KMS-11 (cell line): ENCODE results near the gene VAC14.

Source experiments
- H2AFZ ChIP-seq: fragments of 200-600 bp; sonication (generic); 2 replicates; pipeline ENCODE4 v1.6.1; 2016; ENCODE audit warnings: antibody characterized with exemption, mixed run types, low read depth
- H3K27ac ChIP-seq: fragments of 200-600 bp; sonication (generic); 2 replicates; pipeline ENCODE4 v1.6.1; 2016; ENCODE audit warnings: mild to moderate bottlenecking, mixed run types
- H3K27me3 ChIP-seq: fragments of 200-600 bp; sonication (generic); 2 replicates; pipeline ENCODE4 v1.6.1; 2017; ENCODE audit warnings: mild to moderate bottlenecking, low read depth, mixed run types, moderate library complexity; ENCODE audit not compliant: insufficient read depth
- H3K36me3 ChIP-seq: fragments of 200-600 bp; sonication (generic); 2 replicates; pipeline ENCODE4 v1.6.1; 2017; ENCODE audit warnings: mild to moderate bottlenecking, mixed run types; ENCODE audit not compliant: insufficient read depth
- H3K4me1 ChIP-seq: fragments of 200-600 bp; sonication (generic); 2 replicates; pipeline ENCODE4 v1.6.1; 2016; ENCODE audit warnings: mild to moderate bottlenecking, low read depth, mixed run types; ENCODE audit not compliant: poor library complexity, severe bottlenecking
- H3K4me2 ChIP-seq: fragments of 200-600 bp; sonication (generic); 2 replicates; pipeline ENCODE4 v1.7.0; 2016; ENCODE audit warnings: mild to moderate bottlenecking, mixed run types
- H3K4me3 ChIP-seq: fragments of 200-600 bp; sonication (generic); IDR thresholded peaks from 2 replicates; pipeline ENCODE4 v1.6.1; 2017; ENCODE audit warnings: low read depth, low read length, mixed read lengths; ENCODE audit not compliant: insufficient read depth
- H3K79me2 ChIP-seq: fragments of 200-600 bp; sonication (generic); 2 replicates; pipeline ENCODE4 v1.6.1; 2016; ENCODE audit warnings: low read depth, mixed run types; ENCODE audit not compliant: insufficient read depth
- H3K9ac ChIP-seq: fragments of 200-600 bp; sonication (generic); 2 replicates; pipeline ENCODE4 v1.6.1; 2016; ENCODE audit warnings: mild to moderate bottlenecking, mixed run types
- H4K20me1 ChIP-seq: fragments of 200-600 bp; sonication (generic); 2 replicates; pipeline ENCODE4 v1.6.1; 2016; ENCODE audit warnings: mild to moderate bottlenecking, mixed run types; ENCODE audit not compliant: insufficient read depth
- CTCF ChIP-seq: fragments of 200-600 bp; sonication (generic); conservative IDR thresholded peaks from 2 replicates; pipeline ENCODE4 v1.6.1; 2017; ENCODE audit warnings: low read depth, mild to moderate bottlenecking, antibody characterized with exemption, low read length, moderate library complexity, mixed read lengths

The VAC14 gene

GRCh38 chr16:70784692-70785555 is 16.0 kb downstream of the VAC14 start:
- H2AFZ ChIP-seq: no peak overlapping the region
- H3K4me2 ChIP-seq: no peak overlapping the region
- H3K9ac ChIP-seq: no peak overlapping the region
- H3K27ac ChIP-seq: no peak overlapping the region
- peaks cover 10% of the 10 kb centered on the region; the same call in 1 of the 2 replicates for H3K36me3 ChIP-seq
- no peak for TF ChIP-seq CTCF
- no peaks in the 10 kb centered on the region for H4K20me1 ChIP-seq
- no peaks in the 10 kb centered on the region for H3K4me1 ChIP-seq
- H3K4me3 ChIP-seq: no peak overlapping the region
- no peaks in the 10 kb centered on the region for H3K79me2 ChIP-seq
- no peaks in the 10 kb centered on the region for H3K27me3 ChIP-seq

GRCh38 chr16:70782237-70782636 is 18.7 kb downstream of the VAC14 start:
- Histone ChIP-seq H3K9ac (no peak overlapping the region), H3K36me3 (peaks cover 10% of the 10 kb centered on the region; the same call in 1 of the 2 replicates), H3K4me3 (no peak overlapping the region), H3K27me3 (no peaks in the 10 kb centered on the region), H3K79me2 (no peaks in the 10 kb centered on the region), H4K20me1 (no peaks in the 10 kb centered on the region), H3K27ac (no peak overlapping the region), H3K4me1 (peaks cover 6% of the 10 kb centered on the region), H2AFZ (no peak overlapping the region), H3K4me2 (no peak overlapping the region)
- TF ChIP-seq CTCF: no peak

GRCh38 chr16:70781800-70782199 is 19.2 kb downstream of the VAC14 start:
- Histone ChIP-seq H3K36me3 (peaks cover 10% of the 10 kb centered on the region; the same call in 1 of the 2 replicates), H3K27me3 (no peaks in the 10 kb centered on the region)
- no peak for TF ChIP-seq CTCF

GRCh38 chr16:70780546-70780945 is 20.4 kb downstream of the VAC14 start:
- no peak overlapping the region for H3K27ac ChIP-seq
- no peaks in the 10 kb centered on the region for H4K20me1 ChIP-seq
- H3K9ac ChIP-seq: no peak overlapping the region
- no peaks in the 10 kb centered on the region for H3K79me2 ChIP-seq
- H3K4me3 ChIP-seq: no peak overlapping the region
- no peaks in the 10 kb centered on the region for H3K27me3 ChIP-seq
- no peak for TF ChIP-seq CTCF
- H3K4me1 ChIP-seq: peaks cover 6% of the 10 kb centered on the region
- H3K36me3 ChIP-seq: peaks cover 10% of the 10 kb centered on the region; the same call in 1 of the 2 replicates
- H2AFZ ChIP-seq: no peak overlapping the region
- no peak overlapping the region for H3K4me2 ChIP-seq

More at GRCh38 chr16:70781800-70782199, 19.2 kb downstream of the VAC14 start:
- no peak overlapping the region for H3K4me3 ChIP-seq
- H3K79me2 ChIP-seq: no peaks in the 10 kb centered on the region
- H2AFZ ChIP-seq: no peak overlapping the region
- H4K20me1 ChIP-seq: no peaks in the 10 kb centered on the region
- no peak overlapping the region for H3K9ac ChIP-seq
- H3K4me2 ChIP-seq: no peak overlapping the region
- H3K4me1 ChIP-seq: peaks cover 6% of the 10 kb centered on the region
- H3K27ac ChIP-seq: no peak overlapping the region
